ENCODE measurements around the gene ANO6.

- no peak for TF ChIP-seq CTCF (IDR thresholded peaks at IDR 0.05 in 8 of 11, conservative IDR thresholded peaks at IDR 0.05 in 3 of 11)
- TF ChIP-seq POLR2A (IDR thresholded peaks at IDR 0.05), result no peak
These were observed 122.4 kb downstream of the ANO6 start for GRCh38 chr12:45338272-45338671.
